GM21526 (cell line): ENCODE measurements around the gene MYRF.

Source experiments
- ATAC-seq: cut with Tn5 transposase; IDR thresholded peaks from one replicate; pipeline ENCODE4 v1.9.1; 2021; ENCODE audit warnings: moderate library complexity; ENCODE audit not compliant: unreplicated experiment, low FRiP score

Gene MYRF

DNA sequence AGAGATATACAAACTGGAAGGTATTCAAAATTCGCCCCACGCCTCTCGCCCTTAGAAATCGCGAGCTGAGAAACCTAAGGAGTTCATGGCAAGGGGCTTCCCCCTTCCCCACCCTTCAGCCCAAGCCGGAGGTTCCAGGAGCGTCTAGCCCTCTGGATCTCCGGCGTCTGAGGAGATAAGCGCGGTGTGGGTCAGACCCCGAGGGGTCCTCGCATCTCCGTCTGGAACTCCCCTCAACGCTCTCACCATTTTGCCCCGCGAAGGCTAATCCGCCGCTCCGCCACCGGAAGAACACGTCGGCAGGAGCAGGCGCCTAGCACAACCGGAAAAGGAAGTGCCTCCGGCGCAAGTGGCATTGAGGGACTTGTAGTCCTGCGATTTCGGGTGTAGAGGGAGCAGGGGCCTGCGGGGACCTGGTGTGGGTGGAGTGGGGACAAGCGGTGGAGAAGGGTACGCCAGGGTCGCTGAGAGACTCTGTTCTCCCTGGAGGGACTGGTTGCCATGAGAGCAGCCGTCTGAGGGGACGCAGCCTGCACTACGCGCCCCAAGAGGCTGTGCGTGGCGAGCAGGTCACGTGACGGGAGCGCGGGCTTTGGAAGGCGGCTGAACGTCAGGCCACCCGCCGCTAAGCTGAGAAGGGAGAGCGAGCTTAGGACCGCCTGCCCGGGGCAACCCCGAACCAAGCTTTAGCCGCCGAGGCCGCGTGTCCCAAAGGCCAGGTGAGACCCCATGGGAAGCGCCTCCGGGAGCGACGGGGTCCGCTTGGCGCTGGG is 40.1 kb downstream of the MYRF start, which contains the start of the genes FEN1 and TMEM258:
FEN1 (plus strand) TSS at position 602 of the 773 bp plus-strand sequence. CDS start 2,451 bp downstream, outside the sequence.
TMEM258 (minus strand) TSS at position 290 of the 773 bp plus-strand sequence; CDS start at position 249, 41 bp downstream.
- ATAC-seq: peak; percentile 76

DNA sequence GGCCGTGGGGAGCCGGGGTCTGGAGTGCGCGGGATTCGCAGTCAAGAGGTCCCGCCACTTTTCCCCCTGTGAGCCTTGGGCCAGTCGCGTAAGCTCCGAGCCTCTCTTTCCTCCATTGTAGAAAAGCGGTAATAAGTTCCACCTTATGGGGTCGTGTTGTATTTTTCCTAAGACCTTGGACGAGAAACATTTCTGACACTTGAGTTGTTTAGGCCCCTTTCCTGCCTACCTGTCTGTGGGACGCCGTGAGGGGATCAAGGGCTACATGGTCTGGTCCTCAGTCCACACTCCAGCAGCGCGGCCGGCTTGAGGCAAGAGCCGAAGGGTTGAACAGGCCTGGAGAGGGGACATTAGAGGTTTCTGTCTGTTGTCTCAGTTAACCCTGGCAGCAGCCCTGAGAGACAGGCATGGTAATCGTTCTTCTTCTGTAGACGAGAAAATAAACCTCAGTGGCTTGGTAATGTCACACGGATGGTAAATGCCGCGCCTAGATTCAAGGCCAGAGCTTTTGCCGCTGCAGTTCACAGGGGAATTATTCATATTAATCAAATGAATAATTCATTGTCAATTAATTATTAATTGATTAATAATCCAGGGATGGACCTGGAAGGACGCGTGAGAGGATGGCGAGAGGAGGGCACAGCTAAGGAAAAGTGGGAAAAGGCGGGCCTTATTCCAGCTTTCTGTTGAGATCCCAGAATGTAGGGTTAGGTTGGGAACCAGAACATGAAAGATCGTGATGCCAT is 40.8 kb downstream of the MYRF start:
- ATAC-seq: no peak

DNA sequence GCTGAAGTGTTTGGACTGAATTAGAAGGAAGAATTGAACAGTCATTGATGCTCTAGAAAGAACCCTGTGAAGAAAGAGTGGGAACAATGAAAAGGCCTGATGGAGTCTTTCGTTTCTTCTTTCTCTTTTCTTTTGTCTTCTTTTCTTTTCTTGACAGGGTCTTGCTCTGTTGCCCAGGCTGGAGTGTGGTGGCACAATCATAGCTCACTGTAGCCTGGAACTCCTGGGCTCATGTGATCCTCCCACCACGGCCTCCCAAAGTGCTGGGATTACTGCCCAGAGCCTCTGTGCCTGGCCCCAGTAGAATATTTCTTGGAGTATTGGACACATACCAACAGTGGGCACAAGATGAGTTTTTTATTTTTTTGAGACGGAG is 41.4 kb downstream of the MYRF start:
- no peak for ATAC-seq

- no peak for ATAC-seq
Measured at GRCh38 chr11:61794579-61794978, 42.1 kb downstream of the MYRF start.

- ATAC-seq: no peak
Measured at GRCh38 chr11:61795459-61795858, 43.0 kb downstream of the MYRF start.

GRCh38 chr11:61795876-61796526 is 43.6 kb downstream of the MYRF start:
- no peak for ATAC-seq

DNA sequence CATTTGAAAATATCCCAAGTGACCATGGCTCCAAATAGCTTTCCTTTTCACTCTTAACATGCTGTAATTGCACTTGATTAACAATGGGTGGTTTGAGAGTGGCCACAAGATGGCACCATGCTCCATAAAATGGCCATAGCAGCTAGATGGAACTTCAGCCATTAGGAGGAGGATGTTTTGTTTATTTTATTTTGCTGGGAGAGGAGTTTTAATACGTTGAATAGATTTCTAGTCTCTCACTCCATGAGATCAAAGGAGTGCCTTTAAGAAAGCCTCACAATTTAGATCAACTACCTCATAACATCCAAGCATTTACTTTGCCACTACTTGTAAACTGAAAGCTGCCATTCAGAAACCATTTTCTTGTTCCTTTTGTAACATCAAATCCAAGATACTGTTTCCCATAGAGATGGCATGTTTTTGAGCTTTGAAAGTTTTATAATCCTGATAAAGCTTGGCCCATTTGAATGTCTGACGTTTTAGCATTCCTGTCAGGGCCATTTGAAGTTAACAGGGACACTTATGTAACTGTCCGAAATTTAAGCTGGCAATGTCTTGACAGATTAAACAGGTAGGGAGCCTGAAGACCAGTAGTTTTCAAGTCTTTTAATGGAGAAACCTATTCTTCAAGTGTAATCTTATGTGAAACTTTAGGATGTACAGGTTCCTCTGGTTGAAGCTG is 45.0 kb downstream of the MYRF start:
- no peak for ATAC-seq

DNA sequence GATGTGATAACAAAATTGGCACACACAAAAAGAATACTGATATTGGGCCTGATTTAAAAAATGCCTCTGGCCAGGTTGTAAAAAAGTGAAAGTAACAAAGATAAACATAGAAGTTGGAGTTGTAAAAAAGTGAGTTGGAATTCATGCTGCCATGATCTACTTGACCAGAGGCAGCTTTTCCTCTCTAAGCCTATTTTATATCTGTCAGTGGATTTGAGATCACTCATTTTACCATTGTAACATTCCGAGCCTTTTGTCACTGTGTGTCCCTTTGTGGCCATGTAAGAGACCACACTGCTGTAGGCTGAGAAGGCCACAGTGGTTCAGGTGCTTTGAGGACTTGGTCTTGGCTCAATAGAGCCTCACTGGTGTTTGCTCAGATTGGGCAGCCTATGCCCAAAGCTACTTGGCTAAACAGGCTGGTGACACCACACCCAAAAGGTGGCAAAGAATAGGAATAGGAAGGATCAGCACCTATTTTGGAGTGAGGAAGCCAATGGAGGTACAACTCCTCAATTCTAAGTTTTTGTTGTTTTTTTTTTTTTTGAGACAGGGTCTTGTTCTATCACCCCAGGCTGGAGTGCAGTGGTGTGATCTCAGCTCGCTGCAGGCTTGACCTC is 47.3 kb downstream of the MYRF start:
- no peak for ATAC-seq

DNA sequence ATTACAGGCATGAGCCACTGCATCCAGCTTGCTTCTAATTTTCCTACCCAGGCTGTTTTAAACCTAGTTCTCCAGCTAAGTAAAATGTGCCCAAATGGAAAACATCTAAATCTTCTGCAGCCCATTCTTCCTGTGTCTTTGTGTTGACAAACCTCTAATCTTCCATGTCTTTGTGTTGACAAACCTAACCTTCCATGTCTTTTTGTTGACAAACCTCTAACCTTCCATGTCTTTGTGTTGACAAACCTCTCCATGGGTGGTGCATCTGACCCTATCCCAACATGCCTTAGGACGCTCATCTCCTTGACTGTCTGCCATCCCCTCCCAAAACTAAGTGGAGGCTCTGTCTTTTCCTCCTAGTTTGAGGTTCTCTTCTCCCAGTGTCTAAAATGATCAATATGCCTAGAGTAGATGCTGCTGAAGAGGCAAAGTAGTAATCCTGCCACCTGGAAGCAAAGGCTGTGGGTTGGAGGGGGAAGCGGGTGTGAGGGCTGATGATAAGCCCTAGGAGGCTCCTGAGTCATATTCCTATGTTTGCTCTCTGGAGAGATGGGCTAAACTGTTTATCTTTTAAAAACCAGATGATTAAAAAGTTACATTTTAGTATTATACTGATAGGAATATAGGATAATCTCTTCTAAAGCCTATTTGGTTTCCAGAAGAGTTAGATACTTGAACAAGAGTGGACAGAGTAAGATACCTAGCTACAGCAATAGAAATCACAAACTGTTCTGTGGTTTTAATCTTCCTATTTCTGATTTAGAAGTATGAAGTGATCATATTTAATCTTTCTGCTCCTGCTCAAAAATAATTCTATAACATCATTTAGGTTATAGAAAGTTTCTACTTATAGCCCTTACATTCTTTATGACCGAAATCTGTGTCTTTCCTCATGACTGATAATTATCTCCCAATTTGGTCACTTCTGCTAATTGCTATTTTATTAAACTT is 48.2 kb downstream of the MYRF start:
- no peak for ATAC-seq

- no peak for ATAC-seq
Measured at GRCh38 chr11:61802605-61803004, 50.2 kb downstream of the MYRF start.

DNA sequence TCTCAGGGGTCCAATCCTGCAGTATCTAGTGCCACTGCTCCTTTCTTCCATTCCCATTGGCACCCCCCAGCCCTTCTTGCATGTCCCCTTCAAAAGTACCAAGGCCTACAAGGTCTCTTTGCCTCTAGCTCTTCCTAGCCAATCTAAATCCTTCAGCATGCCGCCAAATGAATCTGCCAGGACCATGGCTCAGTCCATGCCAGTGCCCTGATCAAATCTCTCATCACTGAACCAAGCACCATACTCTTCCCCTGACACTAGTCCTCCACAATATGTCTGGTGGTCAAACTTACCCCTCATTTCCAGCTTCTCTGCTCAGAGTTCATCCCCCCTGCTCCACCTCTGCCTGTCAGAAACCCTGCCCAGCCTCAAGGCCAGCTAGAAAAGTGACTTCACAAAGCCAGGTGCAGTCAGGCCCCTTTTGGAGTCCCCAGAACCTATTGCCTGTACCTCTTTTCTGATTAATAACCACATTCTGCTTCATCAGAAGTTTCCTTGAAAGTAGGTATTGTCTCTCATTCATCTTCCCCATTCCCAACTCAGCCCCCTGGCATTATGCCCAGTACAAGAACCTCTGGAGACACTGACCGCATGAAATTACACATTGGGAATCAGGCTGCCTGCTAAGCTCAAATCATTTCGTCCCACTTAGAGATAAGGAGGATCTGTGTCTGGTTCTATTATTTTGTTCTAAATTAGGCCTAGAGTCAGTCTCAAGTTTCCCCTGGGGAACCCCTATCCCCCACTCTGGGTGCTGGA is 51.6 kb downstream of the MYRF start:
- ATAC-seq: no peak

DNA sequence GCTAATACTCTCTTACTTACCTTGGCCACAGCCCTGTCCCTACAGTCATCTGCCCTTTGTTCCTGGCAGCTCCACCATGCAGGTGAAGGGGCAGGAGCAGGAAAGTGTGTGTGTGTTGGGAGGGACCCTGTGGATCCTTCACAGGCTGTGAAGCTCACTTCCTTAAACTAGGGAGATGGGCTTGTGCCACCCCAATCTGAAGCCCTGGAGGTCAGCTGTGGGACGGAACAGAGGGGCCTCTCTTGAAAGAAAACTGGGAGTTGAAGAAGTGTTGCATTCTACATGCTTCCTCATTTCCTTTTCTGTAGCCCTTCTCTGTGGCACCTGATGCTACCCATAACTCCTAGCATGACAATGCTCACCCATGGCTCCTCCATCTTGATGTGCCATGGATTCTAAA is 52.7 kb downstream of the MYRF start:
- no peak for ATAC-seq

DNA sequence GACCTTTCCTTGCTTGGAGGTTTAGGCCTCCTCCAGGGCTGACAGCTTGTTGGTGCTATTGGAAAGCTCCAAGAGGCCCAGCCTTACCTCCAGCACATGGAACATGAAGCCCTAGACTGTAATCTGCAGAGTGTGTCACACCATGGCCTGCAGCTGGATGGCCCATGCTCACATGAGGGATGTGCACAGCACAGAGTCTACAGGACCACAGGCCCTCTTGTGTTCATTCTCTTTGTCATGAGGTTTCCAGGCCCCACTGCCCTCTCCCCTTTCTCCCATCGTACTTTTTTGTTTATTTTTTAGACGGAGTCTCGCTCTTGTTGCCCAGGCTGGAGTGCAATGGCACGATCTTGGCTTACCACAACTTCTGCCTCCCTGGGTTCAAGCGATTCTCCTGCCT is 54.3 kb downstream of the MYRF start:
- ATAC-seq: no peak

- no peak for ATAC-seq
Measured at GRCh38 chr11:61810671-61811175, 58.3 kb downstream of the MYRF start.

DNA sequence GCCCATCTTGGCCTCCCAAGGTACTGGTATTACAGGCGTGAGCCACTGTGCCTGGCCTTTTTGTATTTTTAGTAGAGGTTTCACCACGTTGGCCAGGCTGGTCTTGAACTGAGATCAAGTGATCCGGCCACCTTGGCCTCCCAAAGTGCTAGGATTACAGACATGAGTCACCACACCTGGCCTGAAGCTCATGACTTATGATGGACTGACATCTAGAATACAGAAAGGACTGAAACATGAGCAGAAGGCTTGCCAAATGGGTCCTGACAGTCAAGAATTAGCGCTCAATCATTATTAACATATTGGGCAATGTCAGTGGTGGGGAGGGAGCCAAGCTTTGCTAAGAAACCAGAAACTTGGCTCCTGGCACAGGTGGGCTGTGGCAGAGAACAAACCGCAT is 59.4 kb downstream of the MYRF start:
- no peak for ATAC-seq

DNA sequence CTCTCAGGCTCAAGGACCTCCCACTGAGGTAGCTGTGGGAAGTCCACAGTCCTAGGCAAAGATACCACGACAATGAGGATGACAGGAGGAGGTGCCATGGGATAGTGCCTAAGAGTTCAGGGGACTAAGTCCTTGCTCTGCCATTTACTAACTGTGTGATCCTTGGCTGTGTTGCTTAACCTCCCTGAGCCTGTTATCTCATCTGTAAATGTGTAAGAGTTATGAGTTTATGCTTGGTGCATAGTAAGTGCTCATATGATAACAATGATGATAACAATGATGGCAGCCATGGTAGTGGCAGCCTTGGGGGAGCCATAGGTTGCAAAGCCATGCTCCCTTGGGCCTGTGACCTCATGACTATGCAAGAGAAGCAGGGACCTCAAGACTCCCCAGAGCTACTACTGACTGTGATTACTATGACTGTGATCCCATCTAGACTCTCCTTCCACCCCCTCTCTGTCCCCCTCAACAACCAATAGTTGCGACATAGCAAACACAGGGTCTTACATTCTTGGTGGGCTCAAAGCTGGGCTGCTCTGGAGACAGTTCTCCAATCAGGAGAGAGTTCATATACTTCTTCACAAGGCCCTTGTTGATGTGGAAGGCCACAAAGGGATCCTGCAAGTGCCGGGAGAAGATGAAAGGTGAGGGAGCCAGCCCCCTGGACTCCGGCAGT is 60.4 kb downstream of the MYRF start:
- ATAC-seq: no peak

DNA sequence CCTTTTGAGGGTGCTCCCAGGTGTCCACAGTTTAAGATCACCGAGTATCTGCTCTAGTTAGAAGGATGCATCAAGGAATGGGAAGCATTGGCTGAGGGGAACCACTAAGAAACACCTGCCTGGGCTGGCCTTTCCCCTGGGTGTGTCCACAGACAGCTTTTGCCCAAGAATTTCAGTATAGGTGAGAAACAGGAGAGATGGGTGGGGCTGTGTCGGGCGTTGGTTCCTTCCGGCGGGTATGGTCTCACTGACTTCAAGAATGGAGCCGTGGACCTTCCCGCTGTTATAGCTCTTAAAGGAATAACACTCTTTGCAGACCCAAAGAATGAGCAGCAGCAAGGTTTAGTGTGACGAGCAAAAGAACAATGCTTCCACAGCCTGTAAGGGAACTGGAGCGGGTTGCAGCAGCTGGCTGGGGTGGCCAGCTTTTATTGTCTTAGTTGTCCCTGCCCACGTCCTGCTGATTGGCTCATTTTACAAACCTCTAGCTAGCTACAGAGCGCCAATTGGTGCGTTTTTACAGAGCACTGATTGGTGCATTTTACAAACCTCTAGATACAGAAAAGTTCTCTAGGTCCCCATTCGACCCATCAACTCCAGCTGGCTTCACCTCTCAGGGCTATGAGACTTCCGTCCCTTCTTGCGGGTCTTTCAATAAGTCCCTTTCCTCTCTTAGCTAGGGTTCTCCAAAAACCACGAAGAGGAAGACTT is 62.0 kb downstream of the MYRF start:
- no peak for ATAC-seq
